Stimulated activated CD8-positive, alpha-beta memory T cell treated with anti-CD3 and anti-CD28 coated beads, Interleukin-2, amount 100 ng/mL, for 48 hours (primary cell): Measurements from ENCODE around the gene KCNIP4.

Source experiments
- DNase-seq, 2 donors: peaks; one replicate each; pipeline ENCODE4 v3.0.0-alpha.2; 2020; ENCODE audit warnings: low read depth in 2 of 2

Gene KCNIP4

DNA sequence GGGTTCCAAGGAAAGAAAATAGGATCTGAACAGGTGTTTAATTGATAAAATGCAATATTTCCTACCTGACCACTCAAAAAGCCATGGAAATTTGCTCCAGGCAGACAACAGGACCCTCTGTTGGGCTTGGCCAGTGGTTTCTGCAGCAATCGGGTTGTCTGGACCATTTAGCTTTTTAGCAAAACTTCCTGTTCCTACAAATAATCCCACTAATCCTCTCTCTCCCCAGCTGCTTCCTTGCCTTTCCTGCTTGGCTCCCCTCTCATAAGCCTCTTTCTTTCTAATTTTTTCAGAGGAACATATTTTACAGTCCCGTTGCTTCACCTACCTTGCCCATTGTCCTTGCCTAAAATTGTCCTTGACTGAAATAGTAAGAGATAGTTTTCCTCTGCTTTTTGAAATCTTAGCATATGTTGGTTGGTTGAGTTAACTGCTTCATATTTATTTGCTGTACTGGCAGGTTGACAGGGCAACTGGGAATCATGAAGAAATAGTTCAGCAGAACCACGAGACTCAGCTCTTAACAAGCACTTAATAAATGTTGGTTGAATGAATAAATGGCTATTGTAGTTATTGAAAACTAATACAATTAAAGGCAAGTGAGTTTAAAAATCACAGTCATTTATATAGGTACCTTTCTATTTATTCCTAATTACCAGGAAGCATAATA lies 259.8 kb downstream of the KCNIP4 start:
- no peak for DNase-seq

DNA sequence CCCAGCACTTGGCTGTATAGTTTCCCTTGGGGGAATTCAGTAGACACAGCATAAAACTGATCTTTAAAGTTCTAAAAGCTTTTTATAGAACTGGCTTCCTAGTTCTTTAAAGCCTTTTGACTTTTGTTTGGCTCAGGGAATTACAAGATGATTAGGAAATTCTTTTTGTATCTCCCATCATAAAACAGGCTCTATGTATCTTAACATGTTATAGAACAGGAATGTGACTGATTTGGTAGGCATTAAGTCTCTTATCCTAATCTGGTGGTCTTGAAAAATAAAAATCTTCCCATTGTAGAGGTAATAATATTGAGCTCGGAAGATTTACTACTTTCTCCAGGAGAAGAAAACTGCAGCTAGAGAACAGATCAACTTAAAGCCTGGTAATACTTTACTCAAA lies 262.7 kb downstream of the KCNIP4 start:
- DNase-seq: no peak

DNA sequence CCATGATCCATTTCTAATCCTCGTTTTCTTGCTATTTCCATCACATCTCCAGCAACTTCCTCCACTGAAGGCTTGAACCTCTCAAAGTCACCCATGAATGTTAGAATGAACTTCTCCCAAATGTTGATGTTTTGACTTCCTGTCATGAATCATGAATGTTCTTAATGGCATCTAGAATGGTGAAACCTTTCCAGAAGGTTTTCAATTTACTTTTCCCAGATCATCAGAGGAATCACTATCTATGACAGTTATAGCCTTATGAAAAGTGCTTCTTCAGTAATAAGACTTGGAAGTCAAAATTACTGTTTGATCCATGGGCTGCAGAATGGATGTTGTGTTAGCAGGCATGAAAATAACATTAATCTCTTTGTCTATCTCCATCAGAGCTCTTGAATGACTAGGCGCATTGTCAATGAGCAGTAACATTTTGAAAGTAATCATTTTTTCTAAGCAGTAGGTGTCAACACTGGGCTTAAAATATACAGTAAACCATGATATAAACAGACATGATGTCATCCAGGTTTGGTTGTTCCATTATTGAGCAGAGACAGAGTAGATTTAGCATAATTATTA lies 268.2 kb downstream of the KCNIP4 start:
- DNase-seq: no peak

DNA sequence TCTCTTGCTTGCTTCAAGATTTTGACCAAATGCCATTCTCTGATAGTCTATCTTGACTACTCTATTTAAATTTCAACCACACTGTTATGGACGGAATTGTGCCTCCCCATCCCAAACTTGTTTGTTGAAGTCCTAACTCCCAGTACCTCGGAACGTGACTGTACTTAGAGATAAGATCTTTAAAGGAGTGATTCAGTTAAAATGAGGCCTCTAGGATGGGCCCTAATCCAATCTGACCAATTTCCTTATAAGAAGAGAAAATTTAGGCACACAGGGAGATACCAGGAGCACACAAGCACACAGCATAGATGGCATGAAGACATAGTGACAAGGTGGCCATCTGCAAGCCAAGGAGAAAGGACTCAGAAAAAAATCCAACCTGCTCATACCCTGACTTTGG lies 269.9 kb downstream of the KCNIP4 start:
- DNase-seq: no peak

DNA sequence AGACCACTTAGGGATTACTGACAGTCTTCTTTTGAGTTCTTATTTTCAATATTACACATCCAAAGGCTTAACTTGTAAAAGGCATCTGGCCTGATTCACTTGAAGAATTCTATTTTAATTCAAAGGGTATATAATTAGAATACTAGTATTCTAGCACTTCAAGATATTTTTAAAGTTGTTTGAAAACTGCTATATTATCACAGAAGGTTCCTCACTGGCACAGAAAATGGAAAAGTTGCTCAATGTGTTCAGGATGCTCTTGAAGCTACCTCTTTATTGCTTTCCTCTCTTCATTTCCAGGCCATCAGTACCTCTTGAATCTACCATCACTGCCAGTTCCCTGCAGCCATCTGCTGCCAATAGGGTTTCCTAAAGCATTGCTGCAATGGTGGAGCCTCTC lies 271.4 kb downstream of the KCNIP4 start:
- DNase-seq: no peak

DNA sequence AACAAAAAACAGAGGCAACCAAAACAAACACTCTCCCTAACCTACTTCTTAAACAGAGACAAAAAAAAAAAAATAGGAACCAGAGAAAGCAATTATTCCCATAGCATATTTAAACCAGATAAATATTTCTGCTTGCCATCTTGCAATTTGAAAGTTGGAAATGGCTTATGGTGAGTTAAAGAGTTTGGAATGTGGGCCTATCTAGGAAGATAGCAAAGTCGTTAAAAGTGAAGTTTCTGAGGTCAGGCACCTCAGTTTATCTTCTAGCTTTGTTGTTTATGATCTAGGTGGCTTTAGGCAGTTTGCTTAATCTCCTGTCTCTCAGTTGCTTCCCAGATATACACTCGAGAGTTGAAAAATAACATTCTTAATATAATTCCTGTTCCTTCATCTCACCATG lies 284.2 kb downstream of the KCNIP4 start:
- no peak for DNase-seq

DNA sequence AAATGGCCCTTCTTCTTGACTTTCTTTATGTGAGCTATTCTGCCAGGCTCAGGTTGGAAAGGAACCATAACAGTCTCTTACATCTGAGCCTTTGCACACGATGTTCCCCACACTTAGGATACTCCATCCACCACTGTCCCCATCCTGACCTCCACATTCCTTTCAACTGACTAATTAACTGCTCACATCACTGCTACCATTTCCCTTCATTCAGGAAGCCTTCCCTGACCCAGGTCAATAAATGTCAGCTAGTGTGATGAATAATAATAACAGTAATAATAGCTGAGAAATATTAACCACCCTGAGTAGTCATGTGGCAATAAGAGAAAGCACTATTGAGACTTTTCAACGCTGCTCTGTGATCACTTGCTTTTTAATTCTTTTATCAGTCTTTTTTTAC lies 291.7 kb downstream of the KCNIP4 start:
- no peak for DNase-seq

DNA sequence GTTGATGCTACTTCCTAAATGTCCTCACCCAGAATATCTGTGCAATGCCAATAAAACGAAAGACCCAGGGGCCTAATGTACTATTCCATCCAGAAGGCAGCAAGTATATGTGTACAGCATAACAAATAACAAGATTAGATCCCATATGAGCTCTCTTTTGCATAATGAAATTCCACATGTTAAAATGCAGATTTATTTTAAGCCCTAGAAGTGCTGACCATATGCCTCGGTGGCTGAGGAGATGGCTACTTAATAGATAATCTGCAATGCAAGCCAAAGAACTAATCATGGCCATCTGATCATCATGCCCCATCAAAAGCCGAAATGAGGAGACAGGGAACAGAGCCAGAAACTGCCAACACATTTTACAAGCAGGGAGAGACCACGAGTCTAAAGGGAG lies 293.5 kb downstream of the KCNIP4 start:
- no peak for DNase-seq

DNA sequence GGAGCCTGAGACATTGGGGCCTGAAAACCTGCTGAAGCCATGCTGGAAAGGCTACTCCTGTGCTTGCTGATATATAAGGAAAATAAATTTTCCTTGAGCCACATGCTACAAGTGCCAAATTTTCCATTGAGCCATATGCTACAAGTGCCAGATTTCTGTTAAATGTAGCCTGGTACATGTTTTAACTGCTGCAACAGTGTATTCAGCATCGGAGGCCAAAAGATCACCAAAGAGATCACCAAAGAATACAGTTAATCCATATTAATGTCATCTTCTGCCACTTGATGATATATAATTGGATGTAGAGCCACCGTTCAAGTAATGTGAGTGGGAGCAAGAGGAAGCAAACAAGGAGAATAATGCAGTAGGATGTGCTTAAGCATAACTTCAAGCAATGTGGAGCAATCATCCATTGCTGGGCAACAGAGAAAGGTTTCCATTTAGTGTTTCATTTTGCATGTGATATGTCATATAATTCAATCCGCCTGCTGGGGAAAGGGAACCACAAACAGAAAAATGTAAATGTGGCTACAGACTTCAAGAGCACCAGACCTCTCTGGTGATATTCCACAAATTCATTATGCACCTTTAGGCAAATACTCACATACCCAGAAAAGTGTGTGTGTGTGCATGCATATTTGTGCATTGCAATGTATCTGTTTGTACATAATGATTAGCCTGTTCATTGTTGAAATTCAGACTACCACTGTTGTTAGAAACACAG lies 295.9 kb downstream of the KCNIP4 start:
- no peak for DNase-seq

DNA sequence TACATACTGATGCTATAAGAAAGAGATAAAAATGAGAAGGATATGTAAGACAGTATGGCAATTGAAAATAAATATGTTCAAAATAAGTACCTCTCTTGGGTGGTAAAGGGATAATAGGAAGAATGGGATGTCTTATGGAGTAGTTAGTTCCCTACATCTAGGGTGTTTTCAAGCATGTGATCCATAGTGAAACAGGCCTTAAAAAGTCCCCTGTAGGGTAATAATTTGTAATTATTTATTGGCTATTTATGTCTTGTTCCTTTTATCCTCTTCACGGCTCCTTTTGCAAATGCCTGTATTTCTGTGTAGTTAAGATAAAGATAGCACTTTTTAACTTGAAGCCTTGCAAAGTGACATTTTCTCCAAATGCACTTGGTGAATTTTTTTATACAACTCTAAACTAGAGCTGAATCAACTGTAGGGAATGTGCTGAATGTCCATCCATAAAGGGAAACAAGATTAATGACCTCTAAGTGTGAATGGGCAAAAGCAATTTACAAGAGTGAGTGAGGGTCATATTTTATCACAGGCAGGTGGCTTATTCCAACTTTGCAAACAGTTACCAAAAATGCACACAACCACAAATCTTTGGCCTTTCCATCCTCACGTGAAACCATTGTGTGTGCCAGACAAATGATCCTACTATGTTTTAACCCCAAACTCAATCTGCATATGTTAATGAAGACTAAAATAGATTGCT lies 299.0 kb downstream of the KCNIP4 start:
- DNase-seq: no peak

DNA sequence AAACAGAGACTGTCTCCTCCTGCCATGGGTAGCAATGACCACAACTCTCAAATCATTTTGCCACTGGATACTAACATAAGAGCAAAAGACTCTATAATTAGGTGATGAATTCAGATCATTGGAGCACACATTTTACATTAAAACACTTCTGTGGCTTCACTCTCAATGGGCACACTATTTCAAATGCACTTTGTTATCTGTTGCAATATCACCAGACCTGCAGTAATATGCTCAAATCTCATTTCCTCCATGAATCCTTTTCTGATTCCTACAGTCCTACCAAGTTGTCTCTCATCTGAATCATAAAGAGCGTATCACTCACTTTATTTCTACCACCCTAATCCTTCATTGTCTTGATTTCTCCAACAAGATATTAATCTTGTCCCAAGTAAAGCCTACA lies 302.8 kb downstream of the KCNIP4 start:
- no peak for DNase-seq

DNA sequence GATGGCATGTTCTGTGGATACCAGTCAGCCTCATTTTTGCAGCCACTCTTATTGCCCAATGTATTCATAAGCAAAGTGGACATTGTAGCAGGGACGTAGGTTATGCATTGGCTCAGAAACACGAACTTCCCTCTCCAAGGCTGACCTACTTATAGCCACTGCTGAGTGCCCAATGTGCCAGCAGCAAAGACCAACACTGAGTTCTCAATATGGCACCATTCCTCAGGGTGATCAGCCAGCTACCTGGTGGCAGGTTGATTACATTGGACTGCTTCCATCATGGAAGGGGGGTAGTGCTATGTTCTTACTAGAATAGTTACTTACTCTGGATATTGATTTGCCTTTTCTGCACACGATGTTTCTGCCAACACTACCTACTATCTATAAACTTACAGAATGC lies 306.9 kb downstream of the KCNIP4 start:
- DNase-seq: no peak

DNA sequence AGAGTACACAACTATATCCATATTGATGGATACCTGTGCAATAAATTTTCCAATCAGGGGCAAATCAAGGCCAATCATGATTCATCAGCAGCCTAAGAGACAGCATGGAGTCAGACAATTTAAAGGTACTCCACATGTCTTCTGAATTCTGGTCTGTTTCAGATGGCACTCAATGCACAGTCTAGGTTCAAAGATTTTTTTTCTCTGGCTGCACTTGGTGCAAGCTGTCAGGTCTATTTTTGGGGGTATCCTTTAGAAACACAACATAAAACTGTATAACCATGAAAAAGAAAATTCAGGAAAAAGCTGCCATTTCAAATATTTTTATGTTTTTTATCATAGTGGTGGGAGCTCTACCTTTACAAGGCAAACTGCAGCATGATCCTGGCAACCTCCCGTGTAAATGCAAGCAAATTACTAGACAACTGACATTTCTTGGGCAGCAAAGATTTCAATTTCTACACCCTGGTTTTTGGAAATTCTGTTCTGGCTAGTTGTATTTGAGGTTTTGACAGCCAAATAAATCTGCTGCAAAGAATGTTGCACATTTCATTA lies 310.3 kb downstream of the KCNIP4 start:
- DNase-seq: no peak

DNA sequence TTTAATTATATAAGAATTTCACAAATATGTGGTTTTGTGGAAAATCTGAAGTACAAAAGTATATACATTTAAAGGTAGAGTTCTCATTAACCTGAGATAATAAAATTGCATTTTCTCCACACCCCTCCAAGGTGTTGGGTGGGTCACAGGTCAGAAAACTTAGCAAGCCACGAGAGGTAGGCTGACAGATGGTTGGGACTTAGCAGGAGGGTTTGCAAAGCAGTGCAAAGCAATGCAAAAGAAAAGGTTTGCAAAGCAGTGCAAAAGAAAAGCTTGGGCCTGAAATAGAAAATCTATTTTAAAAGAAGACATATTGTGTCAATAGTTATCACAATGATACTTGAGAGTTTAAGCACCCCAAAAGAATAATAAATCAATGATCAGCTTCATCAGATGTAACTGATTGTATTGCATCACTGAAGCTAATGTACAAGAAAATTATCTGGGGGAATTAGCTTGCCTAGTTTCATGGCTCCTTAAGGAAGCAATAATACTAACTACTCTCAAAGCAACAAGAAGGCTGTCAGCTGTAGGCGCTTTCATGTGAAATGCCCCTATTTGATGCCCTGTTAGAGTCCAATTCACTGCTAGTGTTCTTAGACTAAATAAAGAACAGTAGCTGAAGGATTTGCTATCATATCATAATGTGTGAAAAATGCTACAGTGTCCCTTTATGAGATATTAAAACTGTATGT lies 319.5 kb downstream of the KCNIP4 start:
- no peak for DNase-seq

DNA sequence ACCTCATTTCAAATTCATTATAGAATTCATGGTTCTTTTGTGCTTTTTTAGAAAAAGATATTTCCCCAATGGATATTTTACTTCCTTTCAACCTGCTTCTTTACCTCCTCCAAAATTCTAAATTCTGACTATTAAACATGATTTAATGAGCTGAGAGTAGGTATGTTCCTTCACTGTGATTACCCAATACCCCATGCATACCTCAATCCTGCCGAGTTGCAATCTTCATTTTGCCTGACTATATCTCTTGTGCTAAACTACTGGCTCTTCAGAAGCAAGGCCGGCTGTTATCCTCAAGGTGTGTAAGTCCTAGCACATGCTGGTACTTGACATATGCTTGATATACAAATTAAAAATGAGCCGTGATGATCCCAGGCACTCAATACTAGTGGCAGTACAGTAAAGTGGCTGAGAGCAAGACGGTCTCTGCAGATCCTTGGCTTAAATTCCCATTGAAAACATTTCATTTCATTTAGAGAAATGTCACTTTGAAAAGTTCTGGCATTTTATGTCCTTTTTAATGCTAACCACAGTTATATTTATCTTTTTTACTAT lies 320.4 kb downstream of the KCNIP4 start:
- no peak for DNase-seq

DNA sequence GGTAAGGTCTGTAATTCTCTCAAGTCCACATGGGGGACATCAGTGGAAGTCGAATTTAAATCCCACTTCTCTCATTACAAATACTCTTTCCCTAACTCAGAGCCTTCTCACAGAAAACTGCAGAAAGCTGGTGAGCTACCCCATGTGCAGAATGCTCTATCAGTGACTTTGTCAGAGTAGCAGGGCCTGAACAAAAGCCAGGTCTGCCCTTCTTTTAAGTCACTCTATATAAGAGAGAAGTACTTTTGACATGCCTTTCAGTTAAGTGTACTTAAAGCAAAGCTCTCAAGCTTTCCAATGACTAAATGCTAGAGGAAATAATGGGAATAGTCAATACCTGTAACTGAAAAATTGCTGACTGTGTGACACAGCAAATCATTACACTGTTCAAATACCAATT lies 323.1 kb downstream of the KCNIP4 start:
- no peak for DNase-seq

DNA sequence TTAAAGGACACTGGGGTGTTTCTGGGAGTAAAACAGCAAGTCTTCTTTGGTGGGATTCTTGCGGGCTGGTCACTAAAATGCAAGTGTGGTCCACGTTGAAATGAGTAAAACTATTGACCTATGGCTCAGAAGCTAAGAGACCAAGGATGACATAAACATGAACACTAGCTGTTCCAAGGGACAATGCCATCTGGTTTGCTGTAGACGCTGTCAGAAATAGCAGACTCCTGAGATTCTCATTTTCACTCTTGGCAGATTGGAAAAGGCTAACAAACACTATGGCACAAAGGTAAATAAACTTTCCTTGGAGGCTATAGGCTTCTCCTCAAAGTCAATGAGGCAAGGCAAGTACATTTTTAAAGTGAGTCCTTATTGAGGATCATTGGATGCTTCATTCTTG lies 343.6 kb downstream of the KCNIP4 start:
- DNase-seq: no peak

DNA sequence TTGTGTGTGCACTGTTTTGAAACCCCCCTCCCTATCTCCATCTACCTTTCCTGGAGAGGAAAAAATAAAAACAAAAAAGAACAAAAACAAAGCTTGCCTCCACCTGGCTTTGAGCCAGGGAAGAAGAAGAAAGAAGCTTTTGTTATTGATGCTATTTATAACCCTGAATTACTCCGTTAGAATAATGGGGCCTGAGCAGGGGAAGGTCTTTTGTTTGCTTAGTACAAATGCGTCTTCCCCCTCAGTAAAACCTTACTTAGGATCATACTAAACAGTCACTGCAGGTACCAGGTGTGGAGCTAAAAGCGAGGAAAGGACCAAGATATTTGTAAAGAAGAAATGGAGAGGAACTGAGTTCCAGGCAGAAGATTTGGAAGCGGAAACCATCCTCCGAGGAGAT lies 352.1 kb downstream of the KCNIP4 start:
- DNase-seq: no peak

DNA sequence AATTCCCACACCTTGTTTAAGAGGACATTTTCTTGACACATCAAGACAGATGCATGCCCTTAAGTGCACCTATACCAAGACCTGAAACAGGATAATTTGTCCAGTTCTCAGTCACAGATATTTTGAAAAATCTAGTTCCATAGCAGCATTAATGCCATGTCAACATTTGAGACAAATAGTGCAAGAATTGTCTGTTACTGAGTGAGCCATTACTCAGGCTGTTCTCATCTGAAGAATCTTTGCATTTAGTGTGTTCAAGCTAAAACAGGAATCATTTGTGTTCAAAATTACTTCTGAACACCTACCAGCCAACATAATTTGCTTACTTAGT lies 354.9 kb downstream of the KCNIP4 start:
- DNase-seq: no peak

DNA sequence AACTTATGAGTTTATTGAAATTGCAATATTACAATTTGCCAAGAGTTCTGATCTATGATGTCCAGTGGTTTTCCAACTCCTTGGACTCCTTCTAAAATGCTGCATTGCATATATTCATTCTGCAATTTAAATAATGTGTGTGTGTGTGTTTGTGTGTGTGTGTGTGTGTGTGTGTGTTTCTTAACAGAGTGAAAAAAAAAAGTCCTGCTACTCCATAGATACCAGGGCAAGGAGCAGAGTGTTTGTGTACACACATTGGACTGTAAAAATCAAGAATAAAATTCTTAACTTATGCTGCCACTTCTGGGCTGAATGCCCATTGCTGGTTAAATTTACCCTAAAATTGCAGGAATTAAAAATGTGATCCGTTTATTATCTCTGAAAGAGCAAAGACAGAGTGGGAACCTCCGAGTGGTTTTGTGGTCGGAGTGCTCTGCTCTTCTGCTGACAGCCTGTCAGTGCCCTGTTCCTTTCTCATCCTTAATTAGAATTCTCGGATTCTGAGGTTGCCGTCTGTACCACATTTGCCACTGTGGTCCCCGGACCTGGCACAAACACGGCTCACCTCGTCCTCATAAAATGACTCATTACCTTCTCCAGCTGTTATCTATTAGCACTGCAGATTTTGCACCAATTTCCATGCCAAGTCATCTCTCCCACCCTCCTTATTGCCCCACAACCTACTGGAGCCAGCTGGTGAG lies 355.5 kb downstream of the KCNIP4 start:
- DNase-seq: no peak

DNA sequence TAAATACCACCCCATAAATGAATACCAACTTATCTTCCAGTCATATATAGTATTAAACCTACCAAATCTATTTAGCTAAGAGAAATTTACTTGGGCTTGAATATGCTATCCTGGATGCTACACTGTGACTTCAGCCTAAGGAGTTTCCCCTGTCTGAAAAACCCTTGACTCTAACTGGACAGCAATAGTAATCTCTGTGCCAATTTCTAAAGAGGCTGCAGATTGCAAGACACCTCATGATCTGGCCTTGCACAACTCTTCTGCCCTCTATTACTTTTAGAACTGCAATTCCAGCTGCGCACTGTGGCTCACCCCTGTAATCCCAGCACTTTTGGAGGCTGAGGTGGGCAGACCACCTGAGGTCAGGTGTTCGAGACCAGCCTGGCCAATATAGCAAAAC lies 371.5 kb downstream of the KCNIP4 start:
- no peak for DNase-seq
